ENCODE data around the gene NID1. TPM values are rescaled to one million over a fixed set of nuclear protein-coding genes. Genes with fewer than 3 reads are reported as not detected.
"Not testable (repeated sequence)": the region's sequence is repeated elsewhere in the genome, so short reads cannot be mapped to it uniquely, and the experiment has no call there.

Gene NID1
- total RNA-seq, 1 donor, result 204 TPM

GRCh38 chr1:235931171-235931738, 133.6 kb downstream of the NID1 start:
- H3K4me3 ChIP-seq (ENCODE audit: low read depth, low read length), result no peak overlapping the region
- DNase-seq (ENCODE audit: low read depth), result no peak
- TF ChIP-seq CTCF (IDR thresholded peaks at IDR 0.05; ENCODE audit: insufficient read depth, low read depth, low read length), result no peak

GRCh38 chr1:235930543-235930942, 134.3 kb downstream of the NID1 start:
- H3K4me3 ChIP-seq (ENCODE audit: low read depth, low read length), result no peak overlapping the region
- TF ChIP-seq CTCF (IDR thresholded peaks at IDR 0.05; ENCODE audit: insufficient read depth, low read depth, low read length), result no peak
- no peak for DNase-seq (ENCODE audit: low read depth)

- TF ChIP-seq CTCF (IDR thresholded peaks at IDR 0.05; ENCODE audit: insufficient read depth, low read depth, low read length), result no peak
- H3K4me3 ChIP-seq (ENCODE audit: low read depth, low read length), result no peak overlapping the region
- no peak for DNase-seq (ENCODE audit: low read depth)
These were observed 135.7 kb downstream of the NID1 start for GRCh38 chr1:235929216-235929615.

GRCh38 chr1:235928197-235928596, 136.7 kb downstream of the NID1 start:
- DNase-seq (ENCODE audit: low read depth), result no peak
- no peak for TF ChIP-seq CTCF (IDR thresholded peaks at IDR 0.05; ENCODE audit: insufficient read depth, low read depth, low read length)

GRCh38 chr1:235927551-235927950, 137.3 kb downstream of the NID1 start:
- not testable (repeated sequence) for H3K4me3 ChIP-seq (ENCODE audit: low read depth, low read length); DNase-seq (ENCODE audit: low read depth)

More at GRCh38 chr1:235928197-235928596, 136.7 kb downstream of the NID1 start:
- H3K4me3 ChIP-seq (ENCODE audit: low read depth, low read length), result no peak overlapping the region

Small RNA genes within 50 kb of the gene (small RNA-seq; reads per million reads assigned to genes)
- gene RF00019, result not detected

Other genes starting within 250 kb of the NID1 start
- 56.7 and 88.9 TPM in 2 replicates for gene LYST, start 198.2 kb downstream of the NID1 start, total RNA-seq
- 11.6 and 13.0 TPM in 2 replicates for gene GPR137B, start 77.4 kb upstream of the NID1 start, total RNA-seq
- gene ERO1B, start 216.9 kb upstream of the NID1 start, total RNA-seq, result 1.9 and 5.2 TPM in 2 replicates

Data from fibroblast of villous mesenchyme (primary cell).